ENCODE data around the gene SPEM2.

GRCh38 chr17:7436556-7437368 lies 11.3 kb downstream of the SPEM2 start:
- peak; percentile 70 for TF ChIP-seq CTCF (conservative IDR thresholded peaks at IDR 0.05; ENCODE audit: low read depth, low read length)
- TF ChIP-seq EZH2phosphoT487 (IDR thresholded peaks at IDR 0.05; ENCODE audit: borderline replicate concordance, low read length): no peak
- no peak for TF ChIP-seq EZH2 (IDR thresholded peaks at IDR 0.05; ENCODE audit: low read length, unreplicated experiment)
